Measurements from ENCODE around the gene NFIA. TPM values are rescaled to one million over a fixed set of nuclear protein-coding genes. Genes with fewer than 3 reads are reported as not detected.

NFIA gene
- total RNA-seq, 1 experiment from 2014 or later: 0.35 TPM

DNA sequence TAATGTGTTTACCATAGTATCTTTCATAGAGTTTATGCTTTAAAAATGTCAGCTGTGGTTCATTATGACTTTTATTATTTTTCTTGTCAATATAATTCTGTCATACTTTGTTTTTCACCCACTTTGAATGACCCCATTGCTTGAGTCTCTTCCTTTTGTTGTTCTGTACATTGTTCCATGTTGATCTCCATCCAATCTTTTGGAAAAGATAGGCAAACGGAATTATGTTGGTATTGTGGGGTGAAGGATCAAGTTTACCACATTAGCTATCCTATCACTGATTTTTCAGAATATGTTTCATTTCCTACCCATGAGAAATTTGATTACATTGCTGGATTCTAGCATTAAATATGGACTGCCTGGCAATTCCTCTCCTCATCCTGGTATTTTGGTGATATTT is 196.6 kb downstream of the NFIA start:
- no peak overlapping the region for H2BK120ac ChIP-seq (ENCODE audit: low read depth, low read length, poor library complexity, severe bottlenecking)
- H4K8ac ChIP-seq (replicated peaks; ENCODE audit: insufficient read length, low read depth, low read length): no peak overlapping the region
- no peak overlapping the region for H2BK12ac ChIP-seq (ENCODE audit: insufficient read length, low read depth, low read length)
- H3K23me2 ChIP-seq (ENCODE audit: insufficient read length, low read depth, low read length, poor library complexity, severe bottlenecking): no peaks in the 10 kb centered on the region
- Mint-ChIP-seq H3K27ac (no peak overlapping the region), H3K9me3 (no peaks in the 10 kb centered on the region), H3K36me3 (ENCODE audit: insufficient read depth in 1 of 3, low read depth in 3 of 3) (no peaks in the 10 kb centered on the region), H3K27me3 (ENCODE audit: low read depth) (no peaks in the 10 kb centered on the region), H3K4me3 (no peak overlapping the region), H3K4me1 (peaks cover 30 to 34% of the 10 kb centered on the region in 2 experiments)
- no peaks in the 10 kb centered on the region for H3K79me1 ChIP-seq (ENCODE audit: insufficient read depth, low read depth, low read length, poor library complexity, severe bottlenecking)
- no peak for DNase-seq
- no peak overlapping the region for H3K56ac ChIP-seq (ENCODE audit: insufficient read length, low read depth, low read length)
- no peak overlapping the region for H3K27ac ChIP-seq (ENCODE audit: insufficient read length, low read depth, low read length)
- no peak overlapping the region for H4K5ac ChIP-seq (ENCODE audit: insufficient read length, low read depth, low read length)
- H3K14ac ChIP-seq (ENCODE audit: insufficient read depth, low read length): no peak overlapping the region
- no peak for TF ChIP-seq CTCF (conservative IDR thresholded peaks at IDR 0.05)
- H4K20me1 ChIP-seq (ENCODE audit: control insufficient read depth, insufficient read depth, insufficient read length): no peaks in the 10 kb centered on the region
- no peak overlapping the region for H3K23ac ChIP-seq (ENCODE audit: insufficient read length, low read depth, low read length)
- H2AFZ ChIP-seq (ENCODE audit: low read length): no peak overlapping the region
- no peak overlapping the region for H3K4ac ChIP-seq (ENCODE audit: low read depth, low read length)
- no peak overlapping the region for H3K9ac ChIP-seq (ENCODE audit: extremely low read depth, insufficient read length, low read length)
- no peak overlapping the region for H2BK5ac ChIP-seq (ENCODE audit: insufficient read length, low read length)
- H2BK15ac ChIP-seq (ENCODE audit: low read depth, low read length): no peak overlapping the region
- no peak overlapping the region for H3K18ac ChIP-seq (ENCODE audit: insufficient read length, low read depth, low read length)
- no peak overlapping the region for H4K91ac ChIP-seq (ENCODE audit: insufficient read length, low read depth, low read length)
- no CpG with 5 or more reads among the region's 1 CpG for WGBS (ENCODE audit: extremely low coverage, insufficient read length, low lambda C conversion rate)
- no peak overlapping the region for H3T11ph ChIP-seq (ENCODE audit: low read length)
- H3K27me3 ChIP-seq (ENCODE audit: insufficient read depth, low read length): no peaks in the 10 kb centered on the region
- no peaks in the 10 kb centered on the region for H3K79me2 ChIP-seq (ENCODE audit: insufficient read depth, low read length)
- H3K9me3 ChIP-seq (ENCODE audit: control insufficient read depth, low read depth, low read length): no peaks in the 10 kb centered on the region
- H3K4me2 ChIP-seq (ENCODE audit: insufficient read depth, insufficient read length, low read length): no peak overlapping the region
- no peak overlapping the region for H2AK5ac ChIP-seq (ENCODE audit: insufficient read length, low read length)
- no peak overlapping the region for H2BK20ac ChIP-seq (ENCODE audit: low read depth, low read length, poor library complexity, severe bottlenecking)
- H3K4me1 ChIP-seq (ENCODE audit: insufficient read depth, low read length): peaks cover 2% of the 10 kb centered on the region; the same call in 1 of the 2 replicates

Measured in H9 (cell line).